Measurements from ENCODE around the gene THUMPD2. TPM values are rescaled to one million over a fixed set of nuclear protein-coding genes. Genes with fewer than 3 reads are reported as not detected.

The THUMPD2 gene
- total RNA-seq, 1 donor from 2014 or later: 10.0 TPM

GRCh38 chr2:39755466-39755865 lies 23.6 kb downstream of the THUMPD2 start:
- Histone ChIP-seq H3K9me3 (no peaks in the 10 kb centered on the region), H3K4me1 (no peaks in the 10 kb centered on the region), H3K27ac (no peak overlapping the region), H3K36me3 (peaks cover 98% of the 10 kb centered on the region), H3K4me3 (no peak overlapping the region), H3K27me3 (ENCODE audit: low read depth) (no peaks in the 10 kb centered on the region)
- no peak for TF ChIP-seq CTCF (IDR thresholded peaks at IDR 0.05)
- intact Hi-C loops (cut with DNase I): no loop called here
- ATAC-seq (no peak), DNase-seq (no peak)

- H3K4me3 ChIP-seq: no peak overlapping the region
- TF ChIP-seq CTCF (IDR thresholded peaks at IDR 0.05): no peak
- intact Hi-C loops (cut with DNase I): no loop called here
- H3K36me3 ChIP-seq: peaks cover 69% of the 10 kb centered on the region
- H3K27ac ChIP-seq: no peak overlapping the region
- no peaks in the 10 kb centered on the region for H3K4me1 ChIP-seq
- ATAC-seq: no peak
- H3K9me3 ChIP-seq: no peaks in the 10 kb centered on the region
- no peak for DNase-seq
- no peaks in the 10 kb centered on the region for H3K27me3 ChIP-seq (ENCODE audit: low read depth)
These were observed 35.7 kb downstream of the THUMPD2 start for GRCh38 chr2:39743269-39743776.

- peak in 1 of 2 donors; percentile 75 for ATAC-seq
- Histone ChIP-seq H3K4me3 (no peak overlapping the region), H3K9me3 (no peaks in the 10 kb centered on the region), H3K27ac (no peak overlapping the region), H3K27me3 (ENCODE audit: low read depth) (no peaks in the 10 kb centered on the region), H3K36me3 (peaks cover 70% of the 10 kb centered on the region), H3K4me1 (no peaks in the 10 kb centered on the region)
- intact Hi-C loops (cut with DNase I): no loop called here
- no peak for DNase-seq
- no peak for TF ChIP-seq CTCF (IDR thresholded peaks at IDR 0.05)
These were observed 37.2 kb downstream of the THUMPD2 start for GRCh38 chr2:39741871-39742270.

- intact Hi-C loops (cut with DNase I): no loop called here
- TF ChIP-seq CTCF (IDR thresholded peaks at IDR 0.05): no peak
- DNase-seq (no peak), ATAC-seq (no peak)
- H3K4me3 ChIP-seq: no peak overlapping the region
- no peaks in the 10 kb centered on the region for H3K9me3 ChIP-seq
- H3K4me1 ChIP-seq: no peaks in the 10 kb centered on the region
- no peak overlapping the region for H3K27ac ChIP-seq
- no peaks in the 10 kb centered on the region for H3K27me3 ChIP-seq (ENCODE audit: low read depth)
- H3K36me3 ChIP-seq: peaks cover 77% of the 10 kb centered on the region
These were observed 39.7 kb downstream of the THUMPD2 start for GRCh38 chr2:39739386-39739785.

- H3K4me1 ChIP-seq: no peaks in the 10 kb centered on the region
- H3K9me3 ChIP-seq: no peaks in the 10 kb centered on the region
- H3K4me3 ChIP-seq: no peak overlapping the region
- peaks cover 74% of the 10 kb centered on the region for H3K36me3 ChIP-seq
- TF ChIP-seq CTCF (IDR thresholded peaks at IDR 0.05): no peak
- no peak for ATAC-seq
- no peak for DNase-seq
- no peak overlapping the region for H3K27ac ChIP-seq
- H3K27me3 ChIP-seq (ENCODE audit: low read depth): no peaks in the 10 kb centered on the region
- intact Hi-C loops (cut with DNase I): no loop called here
These were observed 40.1 kb downstream of the THUMPD2 start for GRCh38 chr2:39738936-39739335.

GRCh38 chr2:39737661-39738060 lies 41.4 kb downstream of the THUMPD2 start:
- Histone ChIP-seq H3K27ac (no peak overlapping the region), H3K9me3 (no peaks in the 10 kb centered on the region), H3K27me3 (ENCODE audit: low read depth) (no peaks in the 10 kb centered on the region), H3K4me3 (no peak overlapping the region), H3K36me3 (peaks cover 68% of the 10 kb centered on the region), H3K4me1 (no peaks in the 10 kb centered on the region)
- ATAC-seq (peak in 1 of 2 donors; percentile 45), DNase-seq (no peak)
- no peak for TF ChIP-seq CTCF (IDR thresholded peaks at IDR 0.05)
- intact Hi-C loops (cut with DNase I): no loop called here

Data from lower lobe of right lung (tissue), 2 donors.